HCT116 (cell line): Measurements from ENCODE around the gene TDP1. TPM values are rescaled to one million over a fixed set of nuclear protein-coding genes. Genes with fewer than 3 reads are reported as not detected.

Source experiments
- ATAC-seq: fragments of 200-7000 bp; cut with Tn5 transposase; 2 replicates; pipeline ENCODE4 v1.9.1; 2020; ENCODE audit warnings: mild to moderate bottlenecking, moderate library complexity
- BruUV-seq: library from RNA; stranded (reverse); fragments of 400-500 nt; replicated peaks from 2 replicates; lab custom pipeline; 2021; lab: Mats Ljungman, UMichigan
- CTCF ChIA-PET: fragments of 300-600 bp; sonication (Branson Sonifier 250); formaldehyde crosslinking; loops from one replicate; lab custom pipeline; 2021; ENCODE audit warnings: antibody characterized with exemption; lab: Charles Lee
- POLR2A ChIA-PET: fragments of 300-600, 350-600 bp; sonication (Branson Sonifier 250); formaldehyde crosslinking; loops from one replicate; lab custom pipeline; 2021; ENCODE audit warnings: antibody characterized with exemption; lab: Charles Lee
- RAD21 ChIA-PET, 2 experiments: fragments of 300-600 bp; sonication (Branson Sonifier 250); formaldehyde crosslinking; loops; one replicate each; lab custom pipeline; 2023; ENCODE audit warnings: low total read pairs in 2 of 2; ENCODE audit not compliant: uncharacterized antibody in 2 of 2, unreplicated experiment in 2 of 2, low non-redundant PET in 1 of 2; lab: Charles Lee
- DNase-seq: peaks from one replicate; pipeline ENCODE4 v3.0.0-alpha.2; 2010; ENCODE audit warnings: low read depth, low spot score
- H2AFZ ChIP-seq: fragments of 200-600 bp; shearing (Covaris generic), sonication (generic); 2 replicates; pipeline ENCODE4 v1.6.1; 2017; ENCODE audit warnings: low read depth, mixed run types, mixed read lengths, antibody characterized with exemption, low read length; ENCODE audit not compliant: poor library complexity, severe bottlenecking
- H3K27ac ChIP-seq: 2 replicates; pipeline ENCODE4 v1.5.1; 2012; ENCODE audit warnings: low read depth, low read length
- H3K27me3 ChIP-seq: fragments of 200-600 bp; sonication (generic); 2 replicates; pipeline ENCODE4 v1.6.1; 2016; ENCODE audit warnings: mixed run types, low read length, mixed read lengths; ENCODE audit not compliant: insufficient read depth
- H3K36me3 ChIP-seq, 2 experiments: fragments of 200-500 bp in 1 of 2; fragments of 200-600 bp in 1 of 2; sonication (Bioruptor generic) in 1 of 2; sonication (generic) in 1 of 2; 2 replicates each; pipeline versions ENCODE4 v1.5.1 to v1.6.1; 2014 to 2016; ENCODE audit warnings: low read length in 2 of 2, inconsistent platforms in 1 of 2, mixed read lengths in 1 of 2, mixed run types in 1 of 2; ENCODE audit not compliant: insufficient read depth in 2 of 2, control insufficient read depth in 1 of 2
- H3K4me1 ChIP-seq, 2 experiments: fragments of 200-600 bp in 1 of 2; sonication (generic) in 1 of 2; 2 replicates each; pipeline versions ENCODE4 v1.5.1 to v1.6.1; 2012 to 2017; ENCODE audit warnings: low read length in 2 of 2, inconsistent platforms in 1 of 2, mild to moderate bottlenecking in 1 of 2, mixed read lengths in 1 of 2, mixed run types in 1 of 2, moderate library complexity in 1 of 2; ENCODE audit not compliant: insufficient read depth in 2 of 2, control insufficient read depth in 1 of 2
- H3K4me2 ChIP-seq: fragments of 200-600 bp; sonication (generic); 2 replicates; pipeline ENCODE4 v1.6.1; 2017; ENCODE audit warnings: mixed run types, low read length, mixed read lengths
- H3K4me3 ChIP-seq, 2 experiments: fragments of 200-600 bp in 1 of 2; sonication (generic) in 1 of 2; replicated peaks in 1 of 2; 2 replicates each; pipeline ENCODE4 v1.5.1; 2011 to 2016; ENCODE audit warnings: low read length in 2 of 2, control low read depth in 1 of 2, low read depth in 1 of 2, mild to moderate bottlenecking in 1 of 2, mixed read lengths in 1 of 2, mixed run types in 1 of 2
- H3K79me2 ChIP-seq: fragments of 200-600 bp; sonication (generic); 2 replicates; pipeline ENCODE4 v1.6.1; 2017; ENCODE audit warnings: mild to moderate bottlenecking, mixed run types, low read length, moderate library complexity, mixed read lengths; ENCODE audit not compliant: insufficient read depth
- H3K9ac ChIP-seq: fragments of 200-600 bp; sonication (generic); 2 replicates; pipeline ENCODE4 v1.6.1; 2016; ENCODE audit warnings: low read length, mixed read lengths
- H3K9me2 ChIP-seq: fragments of 200-600 bp; sonication (generic), shearing (Covaris generic); 2 replicates; pipeline ENCODE4 v1.6.1; 2017; ENCODE audit warnings: mixed run types, mild to moderate bottlenecking, moderate library complexity; ENCODE audit not compliant: insufficient read depth
- H3K9me3 ChIP-seq, 2 experiments: fragments of 200-500 bp in 1 of 2; fragments of 200-600 bp in 1 of 2; sonication (Bioruptor generic) in 1 of 2; sonication (generic) in 1 of 2; 2 replicates each; pipeline ENCODE4 v1.6.1; 2014 to 2017; ENCODE audit warnings: low read length in 2 of 2, mixed read lengths in 2 of 2, inconsistent platforms in 1 of 2, low read depth in 1 of 2, mild to moderate bottlenecking in 1 of 2, mixed run types in 1 of 2, moderate library complexity in 1 of 2; ENCODE audit not compliant: control insufficient read depth in 1 of 2, insufficient read depth in 1 of 2
- H4K20me1 ChIP-seq: fragments of 200-600 bp; sonication (generic), shearing (Covaris generic); 2 replicates; pipeline ENCODE4 v1.6.1; 2017; ENCODE audit warnings: mixed run types, mild to moderate bottlenecking, moderate library complexity; ENCODE audit not compliant: insufficient read depth
- ATF3 ChIP-seq: IDR thresholded peaks from 2 replicates; pipeline ENCODE4 v1.6.1; 2012
- CEBPB ChIP-seq: IDR thresholded peaks from 2 replicates; pipeline ENCODE4 v1.6.1; 2012; ENCODE audit warnings: low read depth
- CTCF ChIP-seq, 3 experiments: fragments of 200-600 bp in 1 of 3; sonication (generic) in 1 of 3; IDR thresholded peaks in 2 of 3; conservative IDR thresholded peaks in 1 of 3; 2 replicates each; pipeline ENCODE4 v1.5.1; 2012 to 2017; ENCODE audit warnings: low read depth in 2 of 3, low read length in 2 of 3, antibody characterized with exemption in 1 of 3, borderline replicate concordance in 1 of 3, control low read depth in 1 of 3, mild to moderate bottlenecking in 1 of 3, mixed read lengths in 1 of 3, mixed run types in 1 of 3, moderate library complexity in 1 of 3; ENCODE audit not compliant: insufficient read depth in 1 of 3
- MAX ChIP-seq: IDR thresholded peaks from 2 replicates; pipeline ENCODE4 v1.6.1; 2012
- POLR2A ChIP-seq: IDR thresholded peaks from 2 replicates; pipeline ENCODE4 v1.7.0; 2011; ENCODE audit warnings: borderline replicate concordance; ENCODE audit not compliant: insufficient read depth, insufficient read length; ENCODE audit errors: extremely low read depth
- POLR2AphosphoS5 ChIP-seq: IDR thresholded peaks from 2 replicates; pipeline ENCODE4 v1.6.1; 2011; ENCODE audit warnings: mild to moderate bottlenecking, low read depth, low read length, moderate library complexity
- REST ChIP-seq: IDR thresholded peaks from 2 replicates; pipeline ENCODE4 v1.6.1; 2012; ENCODE audit warnings: low read depth
- SRF ChIP-seq: IDR thresholded peaks from 2 replicates; pipeline ENCODE4 v1.6.1; 2012; ENCODE audit warnings: low read depth
- intact Hi-C: fragments of 100-400 bp; cut with micrococcal nuclease; formaldehyde crosslinking; loops from 2 replicates; pipeline ENCODE4 v1.10.0; 2022
- total RNA-seq: library from RNA; stranded (reverse); gene quantifications from one replicate; pipeline ENCODE4 v1.2.1, GENCODE V29; 2021; ENCODE audit not compliant: unreplicated experiment

The TDP1 gene
- total RNA-seq, 1 experiment from 2014 or later = 37.1 TPM

- Histone ChIP-seq H3K9me2 (no peaks in the 10 kb centered on the region), H3K27ac (no peak overlapping the region), H4K20me1 (no peaks in the 10 kb centered on the region), H3K9ac (no peak overlapping the region), H3K4me3 (no peak overlapping the region), H3K4me2 (no peak overlapping the region), H3K36me3 (peaks cover 19 to 29% of the 10 kb centered on the region in 2 experiments), H3K9me3 (no peaks in the 10 kb centered on the region), H3K4me1 (no peaks in the 10 kb centered on the region), H3K27me3 (no peaks in the 10 kb centered on the region), H2AFZ (no peak overlapping the region), H3K79me2 (peaks cover 22% of the 10 kb centered on the region)
- ChIA-PET CTCF (no interaction called here), RAD21 (no interaction called here), POLR2A (no interaction called here)
- TF ChIP-seq CEBPB (no peak), POLR2A (no peak), POLR2AphosphoS5 (no peak), CTCF (IDR thresholded peaks at IDR 0.05 in 2 of 3, conservative IDR thresholded peaks at IDR 0.05 in 1 of 3; ENCODE audit: borderline replicate concordance in 1 of 3, insufficient read depth in 1 of 3, low read depth in 2 of 3, low read length in 2 of 3) (no peak)
- DNase-seq (no peak), ATAC-seq (no peak)
- no TSS peak for BruUV-seq
- intact Hi-C loops = no loop called here
These were observed 7.7 kb downstream of the TDP1 start for GRCh38 chr14:89963288-89963978.

GRCh38 chr14:89965839-89966238 is 10.1 kb downstream of the TDP1 start:
- Histone ChIP-seq H3K79me2 (peaks cover 10% of the 10 kb centered on the region; the same call in 1 of the 2 replicates), H4K20me1 (no peaks in the 10 kb centered on the region), H3K9me2 (no peaks in the 10 kb centered on the region), H3K4me1 (no peaks in the 10 kb centered on the region), H3K9me3 (no peaks in the 10 kb centered on the region), H2AFZ (no peak overlapping the region), H3K27ac (no peak overlapping the region), H3K9ac (no peak overlapping the region), H3K27me3 (no peaks in the 10 kb centered on the region), H3K4me2 (no peak overlapping the region), H3K4me3 (no peak overlapping the region), H3K36me3 (peaks cover 23 to 24% of the 10 kb centered on the region in 2 experiments; a peak in 3 of 4 replicates)
- no TSS peak for BruUV-seq
- intact Hi-C loops = no loop called here
- TF ChIP-seq SRF (no peak), REST (no peak), ATF3 (no peak), MAX (no peak)
- ChIA-PET POLR2A (interaction anchor here (1.8 kb wide), 1 partner anchor 10 kb away, joined by 6 read pairs; the partner anchor contains the start of gene TDP1), CTCF (no interaction called here), RAD21 (no interaction called here)
- DNase-seq (no peak), ATAC-seq (no peak)
